NOMO-1 (cell line): ENCODE data around the gene GSTM3.
"Not testable (repeated sequence)": the region's sequence is repeated elsewhere in the genome, so short reads cannot be mapped to it uniquely, and the experiment has no call there.

Source experiments
- DNase-seq, 2 experiments: peaks; one replicate each; lab custom pipeline; 2025; ENCODE audit not compliant: unreplicated experiment in 2 of 2; lab: John Stamatoyannopoulos, UW

GSTM3 gene

DNA sequence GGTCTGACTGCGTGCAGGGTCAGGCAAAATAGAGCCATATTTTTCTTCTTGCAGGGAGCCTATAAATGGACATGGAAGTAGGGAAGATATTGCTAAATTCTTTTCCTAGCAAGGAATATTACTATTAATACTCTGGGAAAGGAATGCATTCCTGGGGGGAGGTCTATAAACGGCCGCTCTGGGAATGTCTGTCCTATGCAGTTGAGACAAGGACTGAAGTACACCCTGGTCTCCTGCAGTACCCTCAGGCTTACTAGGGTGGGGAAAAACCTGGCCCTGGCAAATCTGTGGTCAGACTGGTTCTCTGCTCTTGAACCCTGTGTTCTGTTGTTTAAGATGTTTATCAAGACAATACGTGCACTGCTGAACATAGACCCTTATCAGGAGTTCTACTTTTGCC, 31.9 kb downstream of the GSTM3 start:
- not testable (repeated sequence) for DNase-seq

DNA sequence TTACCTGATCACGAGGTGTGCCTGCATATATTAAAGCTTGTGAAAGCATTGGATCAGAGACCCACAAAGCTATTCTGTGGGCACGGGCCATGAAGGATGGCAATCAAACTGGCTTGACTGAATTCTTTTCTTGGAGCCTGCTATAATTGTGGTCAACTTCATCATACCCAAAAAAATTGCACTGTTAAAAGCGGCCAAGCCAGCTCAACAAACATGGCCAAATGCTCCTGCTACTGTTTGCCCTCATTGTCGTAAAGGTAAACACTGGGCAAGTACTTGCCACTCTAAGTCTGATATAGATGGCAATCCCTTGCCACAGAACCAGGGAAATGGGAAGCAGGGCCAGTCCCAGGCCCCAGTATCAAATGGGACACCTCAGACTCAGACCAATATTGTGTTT, 35.4 kb downstream of the GSTM3 start:
- no peak for DNase-seq

DNA sequence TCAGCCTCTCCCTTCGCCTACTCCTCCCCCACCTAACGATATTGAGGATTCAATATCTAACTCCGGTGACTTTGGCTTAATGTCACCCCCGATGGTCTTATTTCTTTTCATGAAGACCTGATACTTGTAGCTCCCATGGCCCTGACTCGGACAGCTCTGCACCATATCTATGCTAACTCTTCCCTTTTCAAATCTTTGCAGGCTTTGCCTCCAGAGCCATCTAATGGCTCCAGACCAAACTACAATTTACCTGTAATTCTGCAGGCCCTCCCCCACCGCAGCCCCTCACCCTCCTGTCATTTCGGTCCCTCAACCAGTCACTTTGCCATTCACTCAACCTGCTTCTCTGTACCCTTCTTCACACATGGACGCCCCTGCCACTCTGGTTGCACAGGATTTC, 36.7 kb downstream of the GSTM3 start:
- no peak for DNase-seq

DNA sequence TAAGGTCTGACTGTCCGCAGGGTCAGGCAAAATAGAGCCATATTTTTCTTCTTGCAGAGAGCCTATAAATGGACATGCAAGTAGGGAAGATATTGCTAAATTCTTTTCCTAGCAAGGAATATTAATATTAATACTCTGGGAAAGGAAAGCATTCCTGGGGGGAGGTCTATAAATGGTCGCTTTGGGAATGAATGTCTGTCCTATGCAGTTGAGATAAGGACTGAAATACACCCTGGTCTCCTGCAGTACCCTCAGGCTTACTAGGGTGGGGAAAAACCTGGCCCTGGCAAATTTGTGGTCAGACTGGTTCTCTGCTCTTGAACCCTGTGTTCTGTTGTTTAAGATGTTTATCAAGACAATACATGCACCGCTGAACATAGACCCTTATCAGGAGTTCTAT, 37.9 kb downstream of the GSTM3 start:
- DNase-seq = not testable (repeated sequence)

DNA sequence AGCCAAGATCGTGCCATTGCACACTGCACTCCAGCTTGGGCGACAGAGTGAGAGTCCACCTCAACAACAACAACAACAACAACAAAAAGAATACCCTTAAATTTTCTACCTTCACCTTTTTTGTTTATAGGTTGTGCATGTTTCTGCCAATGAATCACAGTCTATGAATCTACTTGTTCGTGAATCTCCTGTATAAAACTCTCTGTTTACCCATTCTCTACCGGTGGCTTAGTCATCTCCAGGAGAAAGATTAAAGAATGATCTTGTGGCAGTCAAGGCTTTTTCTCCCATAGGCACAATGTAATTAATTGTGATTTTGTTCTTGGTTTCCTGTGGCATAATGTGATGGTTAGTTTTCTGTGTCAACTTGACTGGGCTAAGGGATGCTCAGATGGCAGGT, 43.0 kb downstream of the GSTM3 start:
- DNase-seq = not testable (repeated sequence)

DNA sequence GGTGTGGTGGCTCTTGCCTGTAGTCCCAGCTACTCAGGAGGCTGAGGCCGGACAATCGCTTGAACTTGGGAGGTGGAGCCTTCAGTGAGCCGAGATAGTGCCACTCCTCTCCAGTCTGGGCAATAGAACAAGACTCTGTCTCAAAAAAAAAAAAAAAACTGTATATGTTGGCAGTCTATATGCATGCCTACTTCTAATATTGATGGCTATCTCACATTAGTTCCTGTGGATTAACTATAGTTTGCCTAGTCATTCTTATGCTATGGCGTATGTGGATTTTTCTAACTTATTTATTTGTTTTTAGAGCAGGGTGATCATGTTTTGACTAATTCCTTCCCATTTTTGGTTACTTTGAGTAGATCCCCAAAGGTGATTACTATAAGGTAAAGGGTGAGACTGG, 43.8 kb downstream of the GSTM3 start:
- no peak for DNase-seq

DNA sequence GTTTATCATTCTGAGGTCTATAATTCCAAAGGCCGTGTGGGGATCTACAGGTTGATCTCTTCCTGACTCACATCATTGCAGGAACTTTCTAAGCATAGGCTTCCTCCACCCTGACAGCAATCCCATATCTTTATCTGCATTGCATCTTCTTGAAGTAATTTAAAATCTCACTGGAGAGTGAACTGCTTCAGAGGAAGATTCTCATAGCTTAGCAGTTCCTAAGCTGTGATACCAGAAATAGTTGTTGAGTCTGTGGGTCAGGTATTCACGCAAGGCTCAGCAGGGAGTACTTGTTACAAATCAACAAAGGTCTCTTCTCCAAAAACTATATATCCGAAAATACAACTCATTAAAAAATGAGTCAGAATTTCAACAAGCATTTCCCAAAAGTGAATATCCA, 45.7 kb downstream of the GSTM3 start:
- not testable (repeated sequence) for DNase-seq

DNA sequence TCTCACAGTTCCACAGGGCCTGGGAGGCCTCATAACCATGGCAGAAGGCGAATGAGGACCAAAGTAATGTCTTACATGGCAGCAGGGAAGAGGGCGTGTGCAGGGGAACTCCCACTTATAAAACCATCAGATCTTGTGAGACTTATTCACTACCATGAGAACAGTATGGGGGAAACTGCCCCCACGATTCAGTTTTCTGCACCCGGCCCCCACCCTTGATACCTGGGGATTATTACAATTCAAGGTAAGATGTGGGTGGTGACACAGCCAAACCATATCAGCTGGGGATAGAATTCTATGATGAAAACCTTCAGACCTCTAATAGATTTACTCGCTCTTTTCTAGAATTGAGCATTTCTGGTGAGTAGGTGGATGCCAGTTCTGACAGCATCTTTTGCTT, 46.4 kb downstream of the GSTM3 start:
- DNase-seq = not testable (repeated sequence)

DNA sequence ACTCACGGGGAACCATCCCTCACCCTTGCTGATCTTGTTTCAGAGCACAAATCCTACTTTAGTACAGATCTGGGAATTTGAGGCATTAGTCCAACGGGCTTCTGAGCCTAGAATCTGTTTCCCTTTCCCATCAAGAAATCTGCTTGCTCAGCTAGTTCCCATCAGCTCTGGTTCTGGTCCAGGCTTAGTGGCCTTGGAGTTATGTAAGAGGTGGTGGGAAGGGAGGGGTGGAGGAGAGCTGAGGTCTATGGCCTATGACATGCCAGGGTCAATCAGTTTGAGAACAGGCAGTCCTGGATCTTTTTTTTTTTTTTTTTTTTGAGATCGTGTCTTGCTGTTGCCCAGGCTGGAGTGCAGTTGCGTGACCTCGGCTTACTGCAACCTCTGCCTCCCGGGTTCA, 49.1 kb downstream of the GSTM3 start:
- DNase-seq = no peak

DNA sequence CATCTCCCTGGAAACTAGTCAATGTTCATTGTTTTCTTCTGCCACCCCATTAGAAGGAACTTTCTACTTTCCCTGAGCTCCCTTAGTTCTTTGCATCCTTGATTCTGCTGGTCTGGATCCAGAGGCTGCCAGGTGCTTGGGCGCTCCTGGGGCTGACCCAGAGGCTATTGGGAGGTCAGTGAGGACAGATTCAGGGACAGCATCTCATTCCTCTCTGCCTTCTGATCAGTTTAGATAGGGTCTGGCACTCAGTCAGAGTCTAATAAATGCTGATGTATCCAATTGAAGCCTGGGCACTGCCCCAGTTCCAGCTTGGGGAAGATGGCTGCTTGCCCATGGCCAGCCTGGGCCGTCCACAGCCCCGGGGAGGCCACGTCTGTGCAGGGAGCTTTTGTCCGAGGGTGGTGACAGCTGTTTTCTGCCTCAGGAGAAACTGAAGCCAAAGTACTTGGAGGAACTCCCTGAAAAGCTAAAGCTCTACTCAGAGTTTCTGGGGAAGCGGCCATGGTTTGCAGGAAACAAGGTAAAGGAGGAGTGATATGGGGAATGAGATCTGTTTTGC, 50.9 kb downstream of the GSTM3 start:
- DNase-seq = no peak

DNA sequence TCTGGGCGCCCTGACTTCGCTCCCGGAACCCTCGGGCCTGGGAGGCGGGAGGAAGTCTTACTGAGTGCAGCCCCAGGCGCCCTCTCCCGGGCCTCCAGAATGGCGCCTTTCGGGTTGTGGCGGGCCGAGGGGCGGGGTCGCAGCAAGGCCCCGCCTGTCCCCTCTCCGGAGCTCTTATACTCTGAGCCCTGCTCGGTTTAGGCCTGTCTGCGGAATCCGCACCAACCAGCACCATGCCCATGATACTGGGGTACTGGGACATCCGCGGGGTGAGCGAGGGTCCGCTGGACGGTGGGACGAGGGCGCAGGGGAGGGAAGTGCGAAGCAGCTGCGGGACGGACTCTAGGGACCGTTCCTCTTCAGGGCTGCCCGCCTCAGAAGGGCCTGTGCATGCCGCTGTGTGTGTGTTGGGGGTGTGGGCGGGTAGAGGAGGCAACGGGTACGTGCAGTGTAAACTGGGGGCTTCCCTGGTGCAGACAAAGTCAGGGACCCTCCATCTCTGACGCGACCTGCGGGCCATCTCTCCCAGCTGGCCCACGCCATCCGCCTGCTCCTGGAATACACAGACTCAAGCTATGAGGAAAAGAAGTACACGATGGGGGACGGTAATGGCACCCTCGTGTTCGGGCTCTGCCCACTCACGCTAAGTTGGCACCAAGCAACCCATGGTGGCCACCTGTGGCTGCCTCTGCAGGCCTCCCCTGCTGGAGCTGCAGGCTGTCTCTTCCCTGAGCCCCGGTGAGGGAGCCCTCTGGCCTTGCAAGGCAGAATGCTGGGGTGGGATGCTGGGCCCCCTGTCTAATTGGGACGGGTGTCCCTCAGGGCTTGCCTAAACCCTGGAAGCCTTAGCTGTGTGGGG, 53.0 kb downstream of the GSTM3 start, which contains the start of gene GSTM1:
TSS of gene GSTM1 (plus strand) at position 177 of the 859 bp plus-strand sequence. CDS start at position 234, 57 bp downstream.
- DNase-seq = no peak

DNA sequence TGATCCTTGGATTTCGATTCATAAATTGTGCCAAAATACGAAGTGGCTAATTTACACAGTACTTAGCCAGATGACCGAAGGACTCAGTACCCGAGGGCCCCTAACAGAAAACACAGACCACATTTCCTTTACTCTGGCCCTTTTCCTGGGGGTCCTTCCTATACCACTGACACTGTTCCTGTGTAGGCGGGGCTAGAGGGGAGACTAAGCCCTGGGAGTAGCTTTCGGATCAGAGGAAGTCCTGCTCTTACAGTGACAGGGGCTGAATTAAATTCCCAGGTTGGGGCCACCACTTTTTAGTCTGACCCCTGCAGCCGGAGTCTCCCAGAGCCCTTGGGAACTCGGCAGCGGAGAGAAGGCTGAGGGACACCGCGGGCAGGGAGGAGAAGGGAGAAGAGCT, 53.7 kb downstream of the GSTM3 start:
- not testable (repeated sequence) for DNase-seq

DNA sequence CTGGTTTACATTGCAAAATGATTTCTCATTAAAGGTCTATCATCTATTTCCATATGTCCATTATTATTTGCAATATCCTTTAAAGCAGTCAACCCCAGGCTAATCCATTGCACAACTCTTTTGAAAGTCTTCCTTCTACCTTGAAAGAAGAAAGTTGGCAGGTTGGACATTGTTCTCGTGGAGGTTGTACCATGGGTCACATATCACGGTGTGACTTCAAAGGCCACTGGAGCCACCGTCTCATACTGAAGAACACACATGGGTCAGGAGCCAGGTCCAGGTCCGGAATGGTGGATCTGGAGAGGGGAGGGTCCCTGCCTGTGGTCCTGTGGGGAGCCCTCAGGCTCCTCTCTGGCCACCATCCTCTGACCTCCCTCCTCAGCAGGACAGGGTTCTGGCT, 54.9 kb downstream of the GSTM3 start:
- not testable (repeated sequence) for DNase-seq

DNA sequence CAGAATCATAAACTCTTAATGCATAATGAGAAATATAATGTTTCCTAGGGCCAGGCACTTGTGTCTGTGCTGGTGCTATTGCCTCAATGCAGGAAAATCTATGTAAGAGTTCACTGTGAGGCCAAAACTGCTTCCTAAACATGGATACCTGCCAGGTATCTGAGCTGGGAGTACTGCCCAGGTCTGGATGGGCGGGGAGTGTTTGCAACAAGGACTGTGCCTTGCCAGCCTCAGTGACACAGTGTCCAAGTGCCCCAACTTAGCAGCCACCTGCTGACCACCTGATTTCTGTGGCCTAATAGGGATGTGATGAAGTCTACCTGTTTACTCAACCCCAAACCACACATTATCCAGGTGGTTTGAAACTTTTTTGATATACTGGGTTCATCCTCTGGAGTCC, 55.4 kb downstream of the GSTM3 start:
- not testable (repeated sequence) for DNase-seq

DNA sequence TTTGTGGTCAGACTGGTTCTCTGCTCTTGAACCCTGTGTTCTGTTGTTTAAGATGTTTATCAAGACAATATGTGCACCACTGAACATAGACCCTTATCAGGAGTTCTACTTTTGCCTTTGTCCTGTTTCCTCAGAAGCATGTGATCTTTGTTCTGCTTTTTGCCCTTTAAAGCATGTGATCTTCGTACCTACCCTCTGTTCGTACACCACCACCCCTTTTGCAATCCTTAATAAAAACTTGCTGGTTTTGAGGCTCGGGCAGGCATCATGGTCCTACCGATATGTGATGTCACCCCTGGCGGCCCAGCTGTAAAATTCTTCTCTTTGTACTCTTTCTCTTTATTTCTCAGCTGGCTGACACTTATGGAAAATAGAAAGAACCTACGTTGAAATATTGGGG, 56.1 kb downstream of the GSTM3 start:
- DNase-seq = not testable (repeated sequence)
